ENCODE results near the gene KLK4.

The KLK4 gene

GRCh38 chr19:50882188-50882587 is 29.0 kb downstream of the KLK4 start:
- no peak for DNase-seq (ENCODE audit: low read depth in 2 of 3, low spot score in 2 of 3)

- DNase-seq (ENCODE audit: low read depth in 2 of 3, low spot score in 2 of 3), result no peak
These were observed 31.0 kb downstream of the KLK4 start for GRCh38 chr19:50880241-50880640.

GRCh38 chr19:50878851-50879250 is 32.3 kb downstream of the KLK4 start:
- DNase-seq (ENCODE audit: low read depth in 2 of 3, low spot score in 2 of 3), result no peak

- DNase-seq (ENCODE audit: low read depth in 2 of 3, low spot score in 2 of 3), result no peak
These were observed 33.9 kb downstream of the KLK4 start for GRCh38 chr19:50877338-50877737.

GRCh38 chr19:50876456-50876855 is 34.7 kb downstream of the KLK4 start:
- DNase-seq (ENCODE audit: low read depth in 2 of 3, low spot score in 2 of 3), result no peak

GRCh38 chr19:50875795-50876422 is 35.3 kb downstream of the KLK4 start:
- DNase-seq (ENCODE audit: low read depth in 2 of 3, low spot score in 2 of 3), result no peak

- DNase-seq (ENCODE audit: low read depth in 2 of 3, low spot score in 2 of 3), result no peak
These were observed 37.0 kb downstream of the KLK4 start for GRCh38 chr19:50874211-50874610.

- DNase-seq (ENCODE audit: low read depth in 2 of 3, low spot score in 2 of 3), result no peak
These were observed 38.1 kb downstream of the KLK4 start, which contains the start of gene KLK2 for GRCh38 chr19:50873056-50873455. TSS of gene KLK2 (plus strand) at chr19:50873439. CDS start at chr19:50873474, 35 bp downstream.

GRCh38 chr19:50870417-50871089 is 40.6 kb downstream of the KLK4 start:
- no peak for DNase-seq (ENCODE audit: low read depth in 2 of 3, low spot score in 2 of 3)

- DNase-seq (ENCODE audit: low read depth in 2 of 3, low spot score in 2 of 3), result no peak
These were observed 41.7 kb downstream of the KLK4 start for GRCh38 chr19:50869479-50869878.

- DNase-seq (ENCODE audit: low read depth in 2 of 3, low spot score in 2 of 3), result no peak
These were observed 49.5 kb downstream of the KLK4 start for GRCh38 chr19:50861496-50862286.

GRCh38 chr19:50861010-50861409 is 50.2 kb downstream of the KLK4 start:
- DNase-seq (ENCODE audit: low read depth in 2 of 3, low spot score in 2 of 3), result no peak

GRCh38 chr19:50859849-50860248 is 51.3 kb downstream of the KLK4 start:
- DNase-seq (ENCODE audit: low read depth in 2 of 3, low spot score in 2 of 3), result no peak

GRCh38 chr19:50858886-50859285 is 52.3 kb downstream of the KLK4 start:
- no peak for DNase-seq (ENCODE audit: low read depth in 2 of 3, low spot score in 2 of 3)

GRCh38 chr19:50857366-50857765 is 53.8 kb downstream of the KLK4 start:
- no peak for DNase-seq (ENCODE audit: low read depth in 2 of 3, low spot score in 2 of 3)

All from activated CD8-positive, alpha-beta memory T cell treated with anti-CD3 and anti-CD28 coated beads for 48 hours (primary cell).